H9 (cell line): ENCODE results near the gene DUSP15. TPM values are rescaled to one million over a fixed set of nuclear protein-coding genes. Genes with fewer than 3 reads are reported as not detected.

Experiments used
- DNase-seq: peaks from one replicate; pipeline ENCODE4 v3.0.0-alpha.2; 2017
- H2AFZ ChIP-seq: one replicate; pipeline ENCODE4 v1.6.1; 2013; ENCODE audit warnings: mild to moderate bottlenecking, low read length, control low read depth, moderate library complexity
- H2AK5ac ChIP-seq: 2 replicates; pipeline ENCODE4 v1.6.1; 2013; ENCODE audit warnings: low read length, control low read depth, mixed read lengths; ENCODE audit not compliant: insufficient read length
- H2BK120ac ChIP-seq: one replicate; pipeline ENCODE4 v1.6.1; 2013; ENCODE audit warnings: low read depth, mild to moderate bottlenecking, low read length, control low read depth, inconsistent platforms; ENCODE audit not compliant: poor library complexity, severe bottlenecking
- H2BK12ac ChIP-seq: 2 replicates; pipeline ENCODE4 v1.6.1; 2013; ENCODE audit warnings: low read length, control low read depth, mixed read lengths, low read depth; ENCODE audit not compliant: insufficient read length
- H2BK15ac ChIP-seq: 2 replicates; pipeline ENCODE4 v1.6.1; 2013; ENCODE audit warnings: low read depth, low read length, control low read depth
- H2BK20ac ChIP-seq: one replicate; pipeline ENCODE4 v1.6.1; 2013; ENCODE audit warnings: low read depth, mild to moderate bottlenecking, low read length, control low read depth, inconsistent platforms; ENCODE audit not compliant: poor library complexity, severe bottlenecking
- H2BK5ac ChIP-seq: 2 replicates; pipeline ENCODE4 v1.6.1; 2013; ENCODE audit warnings: low read length, control low read depth, mixed read lengths; ENCODE audit not compliant: insufficient read length
- H3K14ac ChIP-seq: 2 replicates; pipeline ENCODE4 v1.6.1; 2013; ENCODE audit warnings: low read length, control low read depth; ENCODE audit not compliant: insufficient read depth
- H3K18ac ChIP-seq: 2 replicates; pipeline ENCODE4 v1.6.1; 2013; ENCODE audit warnings: low read depth, mild to moderate bottlenecking, mixed read lengths, low read length, control low read depth; ENCODE audit not compliant: insufficient read length
- H3K23ac ChIP-seq: 2 replicates; pipeline ENCODE4 v1.6.1; 2013; ENCODE audit warnings: low read length, control low read depth, mixed read lengths, low read depth; ENCODE audit not compliant: insufficient read length
- H3K23me2 ChIP-seq: 2 replicates; pipeline ENCODE4 v1.6.1; 2013; ENCODE audit warnings: low read depth, mild to moderate bottlenecking, mixed read lengths, low read length, control low read depth; ENCODE audit not compliant: insufficient read length, poor library complexity, severe bottlenecking
- H3K27ac ChIP-seq: 2 replicates; pipeline ENCODE4 v1.5.1; 2013; ENCODE audit warnings: low read length, control low read depth, mixed read lengths, low read depth; ENCODE audit not compliant: insufficient read length
- H3K27me3 ChIP-seq: 2 replicates; pipeline ENCODE4 v1.6.1; 2013; ENCODE audit warnings: low read length, control low read depth, inconsistent platforms; ENCODE audit not compliant: insufficient read depth
- H3K4ac ChIP-seq: 2 replicates; pipeline ENCODE4 v1.6.1; 2013; ENCODE audit warnings: low read depth, mild to moderate bottlenecking, control low read depth, inconsistent platforms, low read length, moderate library complexity
- H3K4me1 ChIP-seq: 2 replicates; pipeline ENCODE4 v1.6.1; 2013; ENCODE audit warnings: low read length, control low read depth, inconsistent platforms; ENCODE audit not compliant: insufficient read depth
- H3K4me2 ChIP-seq: 2 replicates; pipeline ENCODE4 v1.6.1; 2013; ENCODE audit warnings: low read length, control low read depth, mixed read lengths; ENCODE audit not compliant: insufficient read length, insufficient read depth
- H3K56ac ChIP-seq: 2 replicates; pipeline ENCODE4 v1.6.1; 2013; ENCODE audit warnings: low read depth, mild to moderate bottlenecking, mixed read lengths, low read length, control low read depth; ENCODE audit not compliant: insufficient read length
- H3K79me1 ChIP-seq: 2 replicates; pipeline ENCODE4 v1.6.1; 2013; ENCODE audit warnings: low read depth, mild to moderate bottlenecking, moderate library complexity, low read length, control low read depth, inconsistent platforms; ENCODE audit not compliant: insufficient read depth, poor library complexity, severe bottlenecking
- H3K79me2 ChIP-seq: 2 replicates; pipeline ENCODE4 v1.6.1; 2013; ENCODE audit warnings: low read length, control low read depth, inconsistent platforms; ENCODE audit not compliant: insufficient read depth
- H3K9ac ChIP-seq: 2 replicates; pipeline ENCODE4 v1.6.1; 2013; ENCODE audit warnings: low read length, control low read depth, mixed read lengths; ENCODE audit not compliant: insufficient read length; ENCODE audit errors: extremely low read depth
- H3K9me3 ChIP-seq: one replicate; pipeline ENCODE4 v1.6.1; 2013; ENCODE audit warnings: low read depth, low read length, inconsistent platforms; ENCODE audit not compliant: control insufficient read depth
- H3T11ph ChIP-seq: one replicate; pipeline ENCODE4 v1.6.1; 2013; ENCODE audit warnings: mild to moderate bottlenecking, low read length, control low read depth, inconsistent platforms
- H4K20me1 ChIP-seq: one replicate; pipeline ENCODE4 v1.6.1; 2013; ENCODE audit not compliant: control insufficient read depth, insufficient read length, insufficient read depth
- H4K5ac ChIP-seq: 2 replicates; pipeline ENCODE4 v1.6.1; 2013; ENCODE audit warnings: low read depth, mild to moderate bottlenecking, mixed read lengths, low read length, control low read depth; ENCODE audit not compliant: insufficient read length
- H4K8ac ChIP-seq: replicated peaks from 2 replicates; pipeline ENCODE4 v1.6.1; 2013; ENCODE audit warnings: low read length, control low read depth, mixed read lengths, low read depth; ENCODE audit not compliant: insufficient read length
- H4K91ac ChIP-seq: 2 replicates; pipeline ENCODE4 v1.6.1; 2013; ENCODE audit warnings: low read depth, mild to moderate bottlenecking, moderate library complexity, mixed read lengths, low read length, control low read depth; ENCODE audit not compliant: insufficient read length
- H3K27ac Mint-ChIP-seq, 3 experiments: 2 replicates in 2 of 3; 3 replicates in 1 of 3; pipeline ENCODE4 v1.8.0; 2020 to 2021; ENCODE audit warnings: mixed read lengths in 3 of 3, mild to moderate bottlenecking in 1 of 3, moderate library complexity in 1 of 3
- H3K27me3 Mint-ChIP-seq: 2 replicates; pipeline ENCODE4 v1.8.0; 2021; ENCODE audit warnings: low read depth, mild to moderate bottlenecking, moderate library complexity, mixed read lengths
- H3K36me3 Mint-ChIP-seq, 3 experiments: 2 replicates in 2 of 3; 3 replicates in 1 of 3; pipeline ENCODE4 v1.8.0; 2020 to 2021; ENCODE audit warnings: low read depth in 3 of 3, mixed read lengths in 3 of 3; ENCODE audit not compliant: insufficient read depth in 1 of 3
- H3K4me1 Mint-ChIP-seq, 2 experiments: 2 replicates each; pipeline ENCODE4 v1.8.0; 2020; ENCODE audit warnings: mixed read lengths in 2 of 2
- H3K4me3 Mint-ChIP-seq, 2 experiments: 2 replicates in 1 of 2; 3 replicates in 1 of 2; pipeline ENCODE4 v1.8.0; 2020 to 2021; ENCODE audit warnings: mild to moderate bottlenecking in 2 of 2, mixed read lengths in 2 of 2, moderate library complexity in 1 of 2
- H3K9me3 Mint-ChIP-seq, 2 experiments: 2 replicates in 1 of 2; 3 replicates in 1 of 2; pipeline ENCODE4 v1.8.0; 2020; ENCODE audit warnings: mild to moderate bottlenecking in 2 of 2, mixed read lengths in 2 of 2, moderate library complexity in 1 of 2
- WGBS: extraction: QIAGEN DNeasy Blood & Tissue Kit; methylation state at CpG from one replicate; pipeline ENCODE4 v1.1.7; 2013; ENCODE audit warnings: missing lambda C conversion rate, low lambda C conversion rate, mixed read lengths; ENCODE audit not compliant: insufficient read length; ENCODE audit errors: extremely low coverage; 5-methylcytosine and 5-hydroxymethylcytosine counted together
- total RNA-seq: library from RNA; stranded (reverse); gene quantifications from 2 replicates; pipeline ENCODE4 v1.2.1, GENCODE V29; 2021
- TF ChIP-seq, protein P1 (sequence below): fragments of 200-600 bp; sonication (generic); conservative IDR thresholded peaks from 3 replicates; pipeline ENCODE4 v1.8.0; 2021; ENCODE audit warnings: antibody characterized with exemption, mild to moderate bottlenecking

DUSP15 gene
- total RNA-seq, 1 experiment from 2014 or later = 5.6 TPM

- Histone ChIP-seq H4K91ac (no peak overlapping the region), H3K9me3 (no peaks in the 10 kb centered on the region), H3K56ac (no peak overlapping the region), H3K79me2 (no peaks in the 10 kb centered on the region), H3K9ac (no peak overlapping the region), H3K23ac (no peak overlapping the region), H2AK5ac (no peak overlapping the region), H3K4me2 (no peak overlapping the region), H4K5ac (no peak overlapping the region), H3K14ac (no peak overlapping the region), H4K20me1 (no peaks in the 10 kb centered on the region), H3K79me1 (no peaks in the 10 kb centered on the region), H2AFZ (no peak overlapping the region), H3K27me3 (no peaks in the 10 kb centered on the region), H3K18ac (no peak overlapping the region), H2BK20ac (no peak overlapping the region), H3K27ac (no peak overlapping the region), H2BK15ac (no peak overlapping the region), H3K23me2 (no peaks in the 10 kb centered on the region), H2BK120ac (no peak overlapping the region), H3K4me1 (no peaks in the 10 kb centered on the region), H4K8ac (no peak overlapping the region), H3T11ph (no peak overlapping the region), H2BK12ac (no peak overlapping the region), H3K4ac (no peak overlapping the region), H2BK5ac (no peak overlapping the region)
- Mint-ChIP-seq H3K36me3 (no peaks in the 10 kb centered on the region), H3K4me3 (peak overlapping the region in 1 of 2 experiments; percentile 46; a peak in 1 of 5 replicates), H3K4me1 (peaks cover 9 to 18% of the 10 kb centered on the region in 2 experiments), H3K27me3 (peaks cover 5% of the 10 kb centered on the region), H3K9me3 (no peaks in the 10 kb centered on the region), H3K27ac (peak overlapping the region in 1 of 3 experiments; percentile 14; a peak in 1 of 7 replicates)
- no CpG with 5 or more reads among the region's 29 CpGs for WGBS
- DNase-seq = peak; percentile 85
- TF ChIP-seq, protein P1, sequence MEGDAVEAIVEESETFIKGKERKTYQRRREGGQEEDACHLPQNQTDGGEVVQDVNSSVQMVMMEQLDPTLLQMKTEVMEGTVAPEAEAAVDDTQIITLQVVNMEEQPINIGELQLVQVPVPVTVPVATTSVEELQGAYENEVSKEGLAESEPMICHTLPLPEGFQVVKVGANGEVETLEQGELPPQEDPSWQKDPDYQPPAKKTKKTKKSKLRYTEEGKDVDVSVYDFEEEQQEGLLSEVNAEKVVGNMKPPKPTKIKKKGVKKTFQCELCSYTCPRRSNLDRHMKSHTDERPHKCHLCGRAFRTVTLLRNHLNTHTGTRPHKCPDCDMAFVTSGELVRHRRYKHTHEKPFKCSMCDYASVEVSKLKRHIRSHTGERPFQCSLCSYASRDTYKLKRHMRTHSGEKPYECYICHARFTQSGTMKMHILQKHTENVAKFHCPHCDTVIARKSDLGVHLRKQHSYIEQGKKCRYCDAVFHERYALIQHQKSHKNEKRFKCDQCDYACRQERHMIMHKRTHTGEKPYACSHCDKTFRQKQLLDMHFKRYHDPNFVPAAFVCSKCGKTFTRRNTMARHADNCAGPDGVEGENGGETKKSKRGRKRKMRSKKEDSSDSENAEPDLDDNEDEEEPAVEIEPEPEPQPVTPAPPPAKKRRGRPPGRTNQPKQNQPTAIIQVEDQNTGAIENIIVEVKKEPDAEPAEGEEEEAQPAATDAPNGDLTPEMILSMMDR = peak; percentile 100
Measured at GRCh38 chr20:31822421-31823330, 47.7 kb downstream of the DUSP15 start.
